Activated naive CD8-positive, alpha-beta T cell treated with anti-CD3 and anti-CD28 coated beads, Interleukin-2, amount 10 ng/mL, durations not matched to agents 7 days and 5 days (primary cell): Measurements from ENCODE around the gene MINDY4B. TPM values are rescaled to one million over a fixed set of nuclear protein-coding genes. Genes with fewer than 3 reads are reported as not detected.
"Not testable (repeated sequence)": the region's sequence is repeated elsewhere in the genome, so short reads cannot be mapped to it uniquely, and the experiment has no call there.

Source experiments
- ATAC-seq: fragments of 150-1000 bp; cut with Tn5 transposase; one replicate; pipeline ENCODE4 v1.10.0; 2021; ENCODE audit warnings: low read depth, moderate library complexity
- POLR2A ChIA-PET: fragments of 350-600 bp; sonication (Branson Sonifier 250); formaldehyde crosslinking; loops from one replicate; lab custom pipeline; 2021; ENCODE audit warnings: antibody characterized with exemption; lab: Charles Lee
- DNase-seq: peaks from one replicate; pipeline ENCODE4 v3.0.0; 2021
- H3K27ac Mint-ChIP-seq: one replicate; pipeline ENCODE4 v1.8.0; 2022; ENCODE audit warnings: mild to moderate bottlenecking, mixed read lengths
- H3K27me3 Mint-ChIP-seq: one replicate; pipeline ENCODE4 v1.8.0; 2022; ENCODE audit warnings: mild to moderate bottlenecking, moderate library complexity, mixed read lengths
- H3K36me3 Mint-ChIP-seq: one replicate; pipeline ENCODE4 v1.8.0; 2021; ENCODE audit warnings: mild to moderate bottlenecking, mixed read lengths
- H3K4me1 Mint-ChIP-seq: one replicate; pipeline ENCODE4 v1.8.0; 2021; ENCODE audit warnings: mixed read lengths
- H3K4me3 Mint-ChIP-seq: one replicate; pipeline ENCODE4 v1.8.0; 2022; ENCODE audit warnings: mild to moderate bottlenecking, moderate library complexity, mixed read lengths
- H3K9me3 Mint-ChIP-seq: one replicate; pipeline ENCODE4 v1.8.0; 2021; ENCODE audit warnings: mixed read lengths
- total RNA-seq, 2 experiments: library from RNA; stranded (reverse); gene quantifications; one replicate each; pipeline ENCODE4 v1.2.3, GENCODE V29; 2021

Gene MINDY4B
- total RNA-seq, 2 experiments from 2014 or later: not detected

DNA sequence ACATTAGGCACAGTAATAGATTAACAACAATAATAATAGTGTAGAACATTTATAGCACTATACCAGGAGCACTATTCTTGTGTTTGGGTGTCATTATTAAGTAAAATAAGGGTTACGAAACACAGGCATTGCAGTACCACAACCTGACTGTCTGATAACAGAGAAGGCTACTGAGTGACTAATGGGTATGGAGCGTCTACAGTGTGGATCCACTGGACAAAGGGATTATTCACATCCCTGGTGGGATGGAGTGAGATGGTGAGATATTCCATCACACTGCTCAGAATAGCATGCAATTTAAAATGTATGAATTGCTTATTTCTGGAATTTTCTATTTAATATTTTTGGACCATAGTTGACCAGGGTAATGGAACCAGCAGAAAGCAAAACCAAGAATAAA is 18.2 kb downstream of the MINDY4B start:
- Mint-ChIP-seq H3K27ac (no peak overlapping the region), H3K9me3 (no peaks in the 10 kb centered on the region), H3K27me3 (peaks cover 28% of the 10 kb centered on the region), H3K4me1 (no peaks in the 10 kb centered on the region), H3K36me3 (no peaks in the 10 kb centered on the region), H3K4me3 (no peak overlapping the region)
- ATAC-seq (no peak), DNase-seq (no peak)
- POLR2A ChIA-PET: no interaction called here

DNA sequence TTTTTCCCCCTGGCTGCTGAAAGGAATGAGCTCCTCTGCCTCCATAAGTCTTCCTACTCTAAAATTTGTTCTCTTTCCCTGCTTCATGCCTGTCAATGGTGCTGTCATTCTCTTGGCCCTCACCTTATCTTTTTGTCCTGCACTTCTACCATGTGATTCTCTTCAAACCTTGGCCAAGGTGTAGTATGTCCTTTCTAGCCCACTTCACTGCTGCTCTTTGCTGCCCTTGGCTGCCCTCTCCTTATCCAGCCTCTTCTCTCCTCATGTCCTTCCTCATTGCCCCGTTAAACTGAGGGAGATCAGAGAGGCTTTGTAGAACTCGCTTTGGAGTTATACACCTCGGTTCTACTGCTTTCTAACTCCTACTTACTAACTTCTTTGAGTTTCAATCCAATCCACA is 19.7 kb downstream of the MINDY4B start:
- no peak for ATAC-seq
- no peak for DNase-seq
- H3K27ac Mint-ChIP-seq: no peak overlapping the region
- peaks cover 28% of the 10 kb centered on the region for H3K27me3 Mint-ChIP-seq
- H3K4me3 Mint-ChIP-seq: no peak overlapping the region
- H3K4me1 Mint-ChIP-seq: no peaks in the 10 kb centered on the region
- no peaks in the 10 kb centered on the region for H3K9me3 Mint-ChIP-seq
- no peaks in the 10 kb centered on the region for H3K36me3 Mint-ChIP-seq
- POLR2A ChIA-PET: no interaction called here

DNA sequence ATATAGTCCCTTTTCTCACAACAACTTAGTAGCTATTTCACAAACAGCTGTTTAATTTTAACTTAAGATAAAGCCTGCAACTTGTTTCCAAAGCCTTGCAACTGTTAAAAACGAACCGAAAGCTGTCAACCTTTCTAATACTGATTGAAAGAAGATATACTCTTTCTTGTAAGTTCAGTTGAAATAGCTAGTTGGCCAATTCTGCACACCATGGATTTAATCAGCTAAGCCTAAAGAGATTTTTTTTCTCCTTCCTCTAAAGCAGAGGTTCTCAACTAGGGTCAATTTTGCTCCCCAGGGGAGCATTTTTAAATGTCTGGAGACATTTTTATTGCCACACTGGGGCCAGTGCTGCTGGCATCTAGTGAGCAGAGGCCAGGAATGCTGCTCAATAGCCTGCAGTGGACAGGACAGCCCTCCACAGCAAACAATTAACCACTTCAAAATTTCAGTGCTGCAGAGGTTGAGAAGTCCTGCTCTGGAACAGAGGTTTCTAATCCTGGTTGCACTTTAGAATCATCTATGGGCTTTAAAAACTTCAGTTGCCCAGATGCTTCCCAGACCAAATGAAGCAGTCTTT is 26.2 kb downstream of the MINDY4B start:
- ATAC-seq (no peak), DNase-seq (no peak)
- Mint-ChIP-seq H3K36me3 (no peaks in the 10 kb centered on the region), H3K27me3 (peaks cover 19% of the 10 kb centered on the region), H3K9me3 (no peaks in the 10 kb centered on the region), H3K4me1 (no peaks in the 10 kb centered on the region), H3K4me3 (no peak overlapping the region), H3K27ac (no peak overlapping the region)
- POLR2A ChIA-PET: no interaction called here

DNA sequence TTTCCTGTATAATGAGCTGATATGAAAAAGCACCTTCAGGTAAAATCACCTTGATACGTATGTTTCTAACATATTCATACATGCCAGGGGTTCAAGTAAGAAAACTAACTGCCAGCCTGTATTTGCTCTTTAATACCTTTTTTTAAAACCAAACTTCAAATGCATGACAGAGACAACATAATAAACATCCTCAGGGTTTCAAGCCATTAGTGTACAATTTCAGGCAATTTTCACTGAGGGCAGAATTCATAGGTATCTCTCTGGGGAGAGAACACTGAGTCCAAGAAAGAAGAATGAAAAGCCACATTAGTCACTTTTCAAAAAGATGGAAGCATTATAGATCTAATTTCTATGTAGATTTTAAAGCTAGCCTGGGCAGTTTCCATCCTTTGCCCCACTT is 26.9 kb downstream of the MINDY4B start:
- no peak overlapping the region for H3K27ac Mint-ChIP-seq
- POLR2A ChIA-PET: interaction anchor here (0.6 kb wide), 1 partner anchor 115 kb away, joined by 3 read pairs; the partner anchor contains the start of gene SIAH2
- H3K27me3 Mint-ChIP-seq: peaks cover 13% of the 10 kb centered on the region
- no peak overlapping the region for H3K4me3 Mint-ChIP-seq
- no peaks in the 10 kb centered on the region for H3K9me3 Mint-ChIP-seq
- no peaks in the 10 kb centered on the region for H3K4me1 Mint-ChIP-seq
- DNase-seq: no peak
- no peak for ATAC-seq
- H3K36me3 Mint-ChIP-seq: no peaks in the 10 kb centered on the region

DNA sequence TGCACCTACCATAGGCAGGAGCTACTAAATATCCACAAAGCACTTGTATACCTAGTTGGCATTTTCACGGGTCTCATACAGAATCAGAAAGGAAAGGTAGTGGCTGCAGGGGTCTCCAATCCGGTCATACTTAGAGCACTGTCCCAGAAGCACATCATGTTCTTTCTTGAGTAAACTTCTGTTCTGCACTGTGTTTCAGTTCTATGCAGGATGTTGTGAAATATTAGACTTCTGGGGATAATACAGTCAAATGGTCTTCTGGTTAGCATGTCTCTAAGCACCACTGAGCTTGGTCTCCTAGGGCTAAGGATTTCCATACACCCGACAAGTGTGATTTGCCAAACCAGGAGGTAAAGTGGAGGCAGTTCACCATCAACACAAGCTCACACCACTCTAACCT is 27.9 kb downstream of the MINDY4B start:
- no peak for ATAC-seq
- H3K4me1 Mint-ChIP-seq: no peaks in the 10 kb centered on the region
- no peak for DNase-seq
- no peak overlapping the region for H3K4me3 Mint-ChIP-seq
- no peaks in the 10 kb centered on the region for H3K36me3 Mint-ChIP-seq
- no peaks in the 10 kb centered on the region for H3K9me3 Mint-ChIP-seq
- POLR2A ChIA-PET: no interaction called here
- H3K27ac Mint-ChIP-seq: no peak overlapping the region
- peaks cover 13% of the 10 kb centered on the region for H3K27me3 Mint-ChIP-seq

DNA sequence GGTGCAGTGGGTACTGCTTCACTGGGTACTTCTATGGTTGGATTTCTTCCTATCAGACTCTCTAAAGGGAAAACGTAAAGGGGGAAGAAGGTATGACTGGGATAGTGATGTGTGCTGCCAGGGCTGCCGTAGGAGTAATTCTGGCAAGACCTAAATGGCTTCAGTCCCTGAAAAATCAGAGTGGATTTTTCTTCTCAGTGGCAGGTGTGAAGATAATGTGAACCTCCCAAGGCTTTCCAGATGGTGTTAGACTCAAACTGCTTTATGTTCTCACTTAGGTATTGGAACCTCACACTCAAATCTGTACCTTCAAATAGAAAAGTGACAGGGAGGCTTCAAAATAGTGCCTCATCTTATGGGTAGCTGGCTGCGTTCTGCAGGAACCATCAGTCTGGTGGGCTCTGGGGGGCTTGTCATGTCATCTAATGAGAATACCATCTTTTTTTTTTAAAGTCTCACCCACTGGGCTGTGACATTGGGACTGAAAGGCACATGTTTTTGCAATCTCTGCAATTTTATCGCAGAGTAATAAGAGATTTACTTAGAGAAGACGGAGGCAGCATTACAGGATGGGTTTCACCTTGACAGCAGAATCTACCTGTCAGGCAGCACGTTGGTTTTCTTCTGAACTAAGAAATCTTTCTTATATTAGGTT is 28.5 kb downstream of the MINDY4B start:
- Mint-ChIP-seq H3K4me1 (no peaks in the 10 kb centered on the region), H3K36me3 (no peaks in the 10 kb centered on the region), H3K9me3 (no peaks in the 10 kb centered on the region), H3K27me3 (peaks cover 13% of the 10 kb centered on the region), H3K4me3 (no peak overlapping the region), H3K27ac (no peak overlapping the region)
- ATAC-seq (no peak), DNase-seq (no peak)
- POLR2A ChIA-PET: no interaction called here

DNA sequence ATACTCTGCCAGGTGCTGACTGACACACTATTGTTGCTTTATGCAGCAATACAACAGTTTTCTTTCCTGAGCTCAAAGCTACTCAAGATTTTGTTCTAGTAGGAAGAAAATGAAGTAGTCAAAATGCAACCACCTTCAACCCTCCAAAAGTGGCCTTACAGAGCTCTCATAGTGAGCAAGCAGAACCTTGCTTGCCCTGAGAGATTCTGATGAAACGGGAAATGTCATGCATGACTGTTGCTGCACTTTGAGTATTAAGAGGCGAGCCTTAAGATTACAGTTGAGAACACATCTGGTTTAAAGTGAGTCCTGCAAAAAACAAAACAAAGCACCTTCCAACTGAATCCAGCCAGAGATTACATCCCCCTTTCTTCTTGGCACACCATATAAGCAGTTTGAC is 29.7 kb downstream of the MINDY4B start:
- POLR2A ChIA-PET: no interaction called here
- Mint-ChIP-seq H3K4me3 (no peak overlapping the region), H3K9me3 (no peaks in the 10 kb centered on the region), H3K36me3 (no peaks in the 10 kb centered on the region), H3K27me3 (peaks cover 13% of the 10 kb centered on the region), H3K4me1 (no peaks in the 10 kb centered on the region), H3K27ac (no peak overlapping the region)
- DNase-seq (no peak), ATAC-seq (no peak)

DNA sequence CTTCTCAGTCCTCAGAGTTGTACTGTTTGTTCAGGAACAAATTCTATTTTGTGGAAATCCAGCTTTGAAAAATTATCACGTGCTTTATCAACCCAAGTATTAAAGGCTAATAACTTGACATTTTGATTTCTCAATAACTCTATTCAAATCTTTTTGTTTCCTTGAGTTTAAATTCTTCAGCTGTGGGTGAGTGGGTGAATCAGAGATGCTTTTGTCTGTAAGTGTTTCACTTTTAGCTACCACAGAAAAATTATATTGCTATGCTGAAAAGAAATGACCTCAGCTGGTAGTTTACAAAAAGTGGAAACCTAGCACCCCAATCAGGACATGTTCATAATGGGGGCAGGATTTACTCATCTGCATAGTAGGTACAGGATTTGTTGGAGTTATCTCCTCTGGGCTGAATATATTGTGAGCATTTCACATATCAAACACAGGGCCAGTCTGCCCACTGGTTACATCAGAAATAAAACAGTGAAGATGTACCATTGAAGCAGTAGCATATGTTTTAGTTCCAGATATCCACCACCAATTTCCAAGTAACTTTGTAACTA is 30.5 kb downstream of the MINDY4B start:
- no peaks in the 10 kb centered on the region for H3K9me3 Mint-ChIP-seq
- H3K4me1 Mint-ChIP-seq: no peaks in the 10 kb centered on the region
- DNase-seq (no peak), ATAC-seq (no peak)
- peaks cover 11% of the 10 kb centered on the region for H3K27me3 Mint-ChIP-seq
- no peak overlapping the region for H3K27ac Mint-ChIP-seq
- POLR2A ChIA-PET: no interaction called here
- no peak overlapping the region for H3K4me3 Mint-ChIP-seq
- H3K36me3 Mint-ChIP-seq: no peaks in the 10 kb centered on the region

DNA sequence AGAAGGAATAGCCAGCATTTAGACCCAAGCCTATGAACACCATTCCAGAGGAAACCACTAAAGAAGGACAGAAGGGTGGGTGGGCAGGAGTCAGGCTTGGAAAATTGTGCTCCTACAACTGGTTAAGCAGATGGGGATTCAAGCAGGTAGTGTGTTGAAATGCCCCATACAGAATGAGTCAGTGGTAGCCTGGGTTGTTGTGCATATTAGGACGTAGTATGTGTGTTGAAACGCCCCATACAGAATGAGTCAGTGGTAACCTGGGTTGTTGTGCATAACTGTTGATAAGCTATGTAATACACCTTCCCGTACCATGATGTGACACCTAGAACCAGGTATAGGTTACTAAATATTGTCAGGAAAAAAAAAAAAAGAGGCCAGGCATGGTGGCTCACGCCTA is 34.0 kb downstream of the MINDY4B start:
- H3K9me3 Mint-ChIP-seq: no peaks in the 10 kb centered on the region
- H3K4me3 Mint-ChIP-seq: no peak overlapping the region
- no peak overlapping the region for H3K27ac Mint-ChIP-seq
- ATAC-seq: no peak
- no peak for DNase-seq
- no peaks in the 10 kb centered on the region for H3K4me1 Mint-ChIP-seq
- POLR2A ChIA-PET: no interaction called here
- no peaks in the 10 kb centered on the region for H3K36me3 Mint-ChIP-seq
- H3K27me3 Mint-ChIP-seq: peaks cover 7% of the 10 kb centered on the region

DNA sequence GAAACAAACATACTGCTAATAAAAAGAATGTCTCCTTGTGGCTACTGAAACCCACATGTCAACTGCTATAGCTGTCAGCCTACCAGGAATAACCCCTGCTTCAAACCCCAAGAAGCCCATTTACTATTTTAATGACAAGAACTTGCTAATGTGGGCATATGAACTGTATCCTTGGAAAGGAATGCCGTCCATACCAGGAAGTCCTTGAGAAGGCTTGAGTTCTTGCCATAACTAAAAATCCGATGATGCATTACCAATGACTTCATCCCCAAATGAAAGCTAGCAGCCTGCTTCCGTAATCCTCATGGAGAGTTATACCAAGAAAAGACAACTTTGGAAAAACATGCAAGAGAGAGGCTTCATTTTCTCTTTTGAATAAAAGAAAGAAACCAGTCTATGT is 34.8 kb downstream of the MINDY4B start:
- Mint-ChIP-seq H3K27me3 (peaks cover 7% of the 10 kb centered on the region), H3K4me3 (no peak overlapping the region), H3K9me3 (no peaks in the 10 kb centered on the region), H3K27ac (no peak overlapping the region), H3K36me3 (no peaks in the 10 kb centered on the region), H3K4me1 (peaks cover under 1% of the 10 kb centered on the region)
- POLR2A ChIA-PET: no interaction called here
- DNase-seq: no peak
- no peak for ATAC-seq

DNA sequence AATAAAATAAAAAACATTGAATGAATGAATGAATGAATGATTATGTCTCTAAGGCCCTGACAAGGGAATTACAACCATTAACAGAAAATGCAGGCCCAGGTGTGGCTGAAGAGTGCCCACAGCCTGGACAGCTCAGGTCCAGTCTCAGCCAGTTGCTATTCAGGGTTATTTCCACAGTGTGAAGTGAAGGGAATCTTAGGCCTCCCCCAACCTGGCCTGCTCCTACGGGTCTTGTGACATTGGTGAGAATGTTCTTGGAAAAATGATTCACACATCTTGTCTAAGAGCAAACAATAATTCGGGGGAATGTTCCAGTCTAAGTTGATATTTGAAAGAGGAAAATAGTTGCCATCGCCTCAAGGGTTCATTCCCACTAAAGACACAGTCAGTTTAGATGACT is 37.0 kb downstream of the MINDY4B start:
- Mint-ChIP-seq H3K4me3 (no peak overlapping the region), H3K27ac (no peak overlapping the region), H3K9me3 (no peaks in the 10 kb centered on the region), H3K27me3 (peaks cover 18% of the 10 kb centered on the region), H3K4me1 (peaks cover 3% of the 10 kb centered on the region), H3K36me3 (no peaks in the 10 kb centered on the region)
- ATAC-seq: no peak
- POLR2A ChIA-PET: no interaction called here
- DNase-seq: no peak

DNA sequence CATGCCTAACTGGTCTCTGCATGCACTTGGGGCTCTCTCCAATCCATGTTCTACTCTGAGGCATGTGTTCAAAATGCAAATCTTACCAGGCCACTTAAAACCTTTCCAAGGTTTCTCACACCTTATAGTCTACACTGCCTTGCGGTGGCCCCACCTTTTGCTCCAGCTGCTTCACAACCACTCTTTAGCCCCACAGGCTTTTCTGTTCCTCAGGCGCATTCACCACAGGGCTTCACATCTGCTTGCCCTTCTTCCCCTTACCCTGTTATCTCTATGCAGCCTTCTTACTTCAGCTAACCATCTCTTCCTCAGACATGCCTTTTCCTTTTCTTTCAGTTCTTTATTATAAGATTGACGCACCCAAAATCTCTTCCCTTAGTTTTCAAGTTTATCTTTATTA is 37.8 kb downstream of the MINDY4B start:
- H3K27me3 Mint-ChIP-seq: peaks cover 23% of the 10 kb centered on the region
- H3K27ac Mint-ChIP-seq: no peak overlapping the region
- H3K4me3 Mint-ChIP-seq: no peak overlapping the region
- no peak for DNase-seq
- ATAC-seq: no peak
- no peaks in the 10 kb centered on the region for H3K36me3 Mint-ChIP-seq
- POLR2A ChIA-PET: no interaction called here
- H3K4me1 Mint-ChIP-seq: peaks cover 3% of the 10 kb centered on the region
- no peaks in the 10 kb centered on the region for H3K9me3 Mint-ChIP-seq

DNA sequence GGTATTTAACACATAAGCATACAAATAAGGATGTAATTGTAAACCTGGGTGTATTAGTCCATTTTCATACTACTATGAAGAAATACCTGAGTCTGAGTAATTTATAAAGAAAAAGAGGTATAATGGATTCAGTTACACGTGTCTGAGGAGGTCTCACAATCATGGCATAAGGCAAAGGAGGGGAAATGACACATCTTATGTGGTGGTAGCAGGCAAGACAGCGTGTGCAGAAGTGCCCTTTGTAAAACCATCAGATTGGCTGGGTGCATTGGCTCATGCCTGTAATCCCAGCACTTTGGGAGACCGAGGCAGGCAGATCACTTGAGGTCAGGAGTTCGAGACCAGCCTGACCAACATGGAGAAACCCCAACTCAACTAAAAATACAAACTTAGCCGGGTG is 41.3 kb downstream of the MINDY4B start:
- H3K9me3 Mint-ChIP-seq, DNase-seq, H3K36me3 Mint-ChIP-seq, H3K27ac Mint-ChIP-seq, ATAC-seq, POLR2A ChIA-PET, H3K4me1 Mint-ChIP-seq, H3K4me3 Mint-ChIP-seq: not testable (repeated sequence)
- H3K27me3 Mint-ChIP-seq: peaks cover 29% of the 10 kb centered on the region

DNA sequence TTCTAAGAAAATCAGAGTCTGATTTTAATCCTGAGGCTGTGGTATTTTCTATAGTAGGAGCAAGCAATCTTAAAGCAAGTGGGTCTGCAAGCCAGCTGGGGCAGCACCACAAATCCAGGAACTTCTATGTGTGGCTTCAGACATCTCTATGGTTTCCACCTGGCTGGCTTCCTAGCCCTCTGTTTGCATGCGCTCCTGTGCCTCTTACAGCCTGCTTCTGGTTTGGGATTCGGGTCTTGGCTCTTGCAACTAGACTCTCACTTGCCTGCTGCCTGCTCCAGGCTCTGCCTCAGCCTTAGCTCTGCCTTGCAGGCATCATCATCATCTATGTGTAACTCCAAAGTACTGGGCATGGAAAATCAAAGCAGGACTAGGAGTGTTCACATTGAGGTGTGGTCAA is 43.4 kb downstream of the MINDY4B start:
- peaks cover 3% of the 10 kb centered on the region for H3K4me1 Mint-ChIP-seq
- DNase-seq (no peak), ATAC-seq (no peak)
- no peaks in the 10 kb centered on the region for H3K9me3 Mint-ChIP-seq
- no peaks in the 10 kb centered on the region for H3K36me3 Mint-ChIP-seq
- H3K27ac Mint-ChIP-seq: no peak overlapping the region
- H3K27me3 Mint-ChIP-seq: peaks cover 25% of the 10 kb centered on the region
- POLR2A ChIA-PET: no interaction called here
- H3K4me3 Mint-ChIP-seq: no peak overlapping the region
